K562 (cell line): ENCODE measurements around the gene SH2D4B. TPM values are rescaled to one million over a fixed set of nuclear protein-coding genes. Genes with fewer than 3 reads are reported as not detected.

ENCODE experiments used
- ATAC-seq: fragments of 200-7000 bp; cut with Tn5 transposase; 3 replicates; pipeline ENCODE4 v1.9.1; 2020; ENCODE audit warnings: moderate library complexity
- BruUV-seq: library from RNA; stranded (reverse); fragments of 400-500 nt; replicated peaks from 2 replicates; lab custom pipeline; 2021; lab: Mats Ljungman, UMichigan
- CTCF ChIA-PET: fragments of 300-600 bp; formaldehyde crosslinking; extraction: SDS; loops from one replicate; lab custom pipeline; 2021; ENCODE audit warnings: low intra/inter-chr PET ratio; lab: Yijun Ruan, JAX
- POLR2A ChIA-PET: fragments of 300-600, 350-650 bp; sonication (Branson Sonifier 250); formaldehyde crosslinking; extraction: SDS; loops from one replicate; lab custom pipeline; 2021; ENCODE audit warnings: antibody characterized with exemption, inconsistent platforms; lab: Yijun Ruan, JAX
- DNase-seq, 4 experiments: peaks; one replicate each; pipeline versions ENCODE4 v3.0.0 to v3.0.0-alpha.2; 2011 to 2018; ENCODE audit warnings: low spot score in 3 of 4, mixed read lengths in 3 of 4; ENCODE audit errors: extremely low read depth in 1 of 4
- FAIRE-seq: peaks from 2 replicates; lab custom pipeline; 2011; peaks lifted over from hg19 to GRCh38; lab: Jason Lieb, UNC
- H2AFZ ChIP-seq: 2 replicates; pipeline ENCODE4 v1.6.0; 2011; ENCODE audit warnings: low read depth, low read length, control low read depth, inconsistent platforms
- H3K27ac ChIP-seq: fragments of 200-600 bp; 3 replicates; pipeline ENCODE4 v1.8.0; 2011; ENCODE audit warnings: low read depth, mild to moderate bottlenecking, control low read depth, inconsistent platforms, low read length, moderate library complexity, mixed read lengths; ENCODE audit errors: extremely low read depth
- H3K27me3 ChIP-seq, 2 experiments: fragments of 300-600 bp in 1 of 2; 2 replicates in 1 of 2; 3 replicates in 1 of 2; pipeline versions ENCODE4 v1.6.0 to v1.8.0; 2011; ENCODE audit warnings: inconsistent platforms in 2 of 2, low read length in 2 of 2, mild to moderate bottlenecking in 1 of 2, mixed read lengths in 1 of 2, moderate library complexity in 1 of 2; ENCODE audit not compliant: control insufficient read depth in 2 of 2, insufficient read depth in 2 of 2
- H3K36me3 ChIP-seq: fragments of 300-600 bp; 3 replicates; pipeline ENCODE4 v1.8.0; 2011; ENCODE audit warnings: mild to moderate bottlenecking, low read length, inconsistent platforms; ENCODE audit not compliant: control insufficient read depth, insufficient read depth
- H3K4me1 ChIP-seq, 2 experiments: fragments of 200-600 bp in 1 of 2; replicated peaks in 1 of 2; 2 replicates in 1 of 2; 3 replicates in 1 of 2; pipeline versions ENCODE4 v1.5.1 to v1.8.0; 2011; ENCODE audit warnings: inconsistent platforms in 2 of 2, low read length in 2 of 2, mild to moderate bottlenecking in 1 of 2, mixed read lengths in 1 of 2, moderate library complexity in 1 of 2; ENCODE audit not compliant: control insufficient read depth in 2 of 2, insufficient read depth in 2 of 2
- H3K4me2 ChIP-seq: 2 replicates; pipeline ENCODE4 v1.6.1; 2011; ENCODE audit warnings: low read length, control low read depth, inconsistent platforms, mixed read lengths; ENCODE audit not compliant: insufficient read depth
- H3K4me3 ChIP-seq: fragments of 200-600 bp; sonication (generic), shearing (Covaris generic); 2 replicates; pipeline ENCODE4 v1.5.1; 2016; ENCODE audit warnings: control low read depth, inconsistent platforms
- H3K79me2 ChIP-seq: fragments of 200-600 bp; 3 replicates; pipeline ENCODE4 v1.8.0; 2011; ENCODE audit warnings: low read length, inconsistent platforms; ENCODE audit not compliant: control insufficient read depth, insufficient read depth
- H3K9ac ChIP-seq, 2 experiments: 2 replicates each; pipeline versions ENCODE4 v1.6.0 to v1.6.1; 2011; ENCODE audit warnings: low read depth in 2 of 2, low read length in 2 of 2, control low read depth in 1 of 2, inconsistent platforms in 1 of 2, mild to moderate bottlenecking in 1 of 2, mixed read lengths in 1 of 2; ENCODE audit not compliant: insufficient read depth in 1 of 2
- H3K9me1 ChIP-seq: one replicate; pipeline ENCODE4 v1.6.0; 2011; ENCODE audit warnings: inconsistent platforms, mild to moderate bottlenecking, low read length, moderate library complexity; ENCODE audit not compliant: control insufficient read depth, insufficient read depth
- H3K9me3 ChIP-seq: replicated peaks from 2 replicates; pipeline ENCODE4 v1.5.1; 2011; ENCODE audit warnings: low read depth, low read length, inconsistent platforms; ENCODE audit not compliant: control insufficient read depth, insufficient read depth
- H4K20me1 ChIP-seq: replicated peaks from 2 replicates; pipeline ENCODE4 v1.6.1; 2011; ENCODE audit warnings: low read length, inconsistent platforms, mixed read lengths; ENCODE audit not compliant: control insufficient read depth, insufficient read depth
- ETV1 ChIP-seq: fragments of 450-650 bp; conservative IDR thresholded peaks from 2 replicates; pipeline ENCODE4 v1.6.1; 2016; ENCODE audit warnings: missing genetic modification characterization, control low read depth, low read depth, missing compliant biosample characterization
- ETV6 ChIP-seq, 3 experiments: fragments of 150-350 bp in 1 of 3; sonication (generic) in 1 of 3; formaldehyde crosslinking in 1 of 3; IDR thresholded peaks; 2 replicates each; pipeline versions ENCODE4 v1.6.1 to v1.8.0; 2014 to 2022; ENCODE audit warnings: borderline replicate concordance in 2 of 3, low read depth in 2 of 3, antibody characterized with exemption in 1 of 3, low read length in 1 of 3, mild to moderate bottlenecking in 1 of 3, missing genetic modification reagents in 1 of 3
- FOXA1 ChIP-seq: fragments of 450-650 bp; IDR thresholded peaks from 2 replicates; pipeline ENCODE4 v1.6.1; 2016; ENCODE audit warnings: mild to moderate bottlenecking, borderline replicate concordance
- HNRNPUL1 ChIP-seq: fragments of 200-400 bp; formaldehyde crosslinking; IDR thresholded peaks from 2 replicates; pipeline ENCODE4 v1.6.1; 2017; ENCODE audit warnings: low read length
- MCM5 ChIP-seq: fragments of 450-650 bp; IDR thresholded peaks from 2 replicates; pipeline ENCODE4 v1.6.1; 2016; ENCODE audit warnings: low read depth
- NR0B1 ChIP-seq: fragments of 450-650 bp; IDR thresholded peaks from one replicate; pipeline ENCODE4 v1.6.1; 2018; ENCODE audit warnings: mild to moderate bottlenecking, moderate library complexity; ENCODE audit not compliant: partially characterized antibody
- NR1H2 ChIP-seq: sonication (generic); formaldehyde crosslinking; IDR thresholded peaks from 2 replicates; pipeline ENCODE4 v1.4.0; 2020; ENCODE audit warnings: mild to moderate bottlenecking, missing genetic modification reagents
- POLR2AphosphoS2 ChIP-seq: IDR thresholded peaks from 2 replicates; pipeline ENCODE4 v1.6.1; 2012; ENCODE audit warnings: low read length, improper control_type of control experiment
- TAF1 ChIP-seq: IDR thresholded peaks from 2 replicates; pipeline ENCODE4 v1.6.1; 2011; ENCODE audit warnings: mild to moderate bottlenecking, low read length, moderate library complexity; ENCODE audit not compliant: insufficient read depth, control insufficient read depth, severe bottlenecking; ENCODE audit errors: extremely low read depth
- ZNF764 ChIP-seq: fragments of 250-450 bp; sonication (Bioruptor Pico); IDR thresholded peaks from 2 replicates; pipeline ENCODE4 v1.4.0; 2020; ENCODE audit warnings: low read depth, mild to moderate bottlenecking, moderate library complexity
- WGBS: fragments of 100-300 bp; shearing (Covaris generic); methylation state at CpG from one replicate; pipeline ENCODE4 v1.1.6; 2016; ENCODE audit warnings: low coverage, mixed read lengths; ENCODE audit not compliant: insufficient coverage; ENCODE audit errors: missing lambda C conversion rate; 5-methylcytosine and 5-hydroxymethylcytosine counted together
- in situ Hi-C: fragments of 300-500 bp; cut with MboI; formaldehyde crosslinking; loops from 4 replicates; pipeline ENCODE4 v1.15.0; 2018; ENCODE audit warnings: inconsistent platforms, mixed read lengths
- intact Hi-C: fragments of 100-400 bp; cut with micrococcal nuclease; formaldehyde crosslinking; loops from 2 replicates; pipeline ENCODE4 v1.14.2; 2022
- polyA plus RNA-seq, 8 experiments: library from polyadenylated mRNA; depleted of rRNA in 4 of 8; stranded (reverse) in 5 of 8; unstranded in 3 of 8; fragments of >200 nt; fragmentation: Nextera tagmentation in 2 of 8; fragmentation: Illumina TruSeq in 1 of 8; extraction: Ambion mirVana in 2 of 8; extraction: Trizol in 1 of 8; gene quantifications; 2 replicates each; pipeline versions ENCODE4 v1.2.1 to v1.2.3, GENCODE V29; 2011 to 2014; ENCODE audit warnings: inconsistent platforms in 1 of 8, missing spikeins in 1 of 8
- total RNA-seq, 7 experiments: library from RNA; depleted of rRNA in 6 of 7; stranded (reverse); fragments of >200 nt in 6 of 7; fragmentation: Illumina TruSeq in 2 of 7; extraction: Trizol in 2 of 7; gene quantifications; 2 replicates each; pipeline versions ENCODE4 v1.2.1 to v1.2.3, GENCODE V29; 2011 to 2021; ENCODE audit warnings: low replicate concordance in 1 of 7
- TF ChIP-seq, protein P1 (sequence below): fragments of 150-350 bp; IDR thresholded peaks from 2 replicates; pipeline ENCODE4 v1.6.1; 2014; ENCODE audit warnings: low read depth, mild to moderate bottlenecking, low read length, borderline replicate concordance

SH2D4B gene
- total and polyA plus RNA-seq, 9 of the 15 experiments (the other 6 are each of a cell fraction or from before 2014, with no cell fraction given) = 0.03 to 0.14 (median 0.04) TPM; not detected in 4

GRCh38 chr10:80647173-80647833 is 109.6 kb downstream of the SH2D4B start (continued):
- no peak for TF ChIP-seq NR0B1
- TF ChIP-seq HNRNPUL1 = no peak

DNA sequence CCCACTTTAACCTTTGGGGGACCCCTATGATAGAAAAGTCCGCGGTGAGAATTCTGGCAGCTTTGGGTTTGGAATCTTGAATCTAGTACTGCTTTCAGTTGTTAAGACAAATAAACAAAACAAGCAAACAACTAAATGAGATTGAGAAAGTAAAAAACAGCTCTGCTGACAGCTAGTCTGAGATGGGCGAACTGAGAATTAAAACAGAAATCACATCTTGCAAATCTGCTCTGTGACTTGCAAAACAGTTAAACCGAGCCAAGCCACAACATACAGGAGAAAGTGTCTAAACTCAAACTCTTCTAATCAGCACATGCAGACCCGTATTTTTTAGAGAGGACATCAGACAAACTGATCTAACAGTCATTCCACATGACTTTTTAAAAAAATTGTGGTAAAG is 110.4 kb downstream of the SH2D4B start:
- H3K4me1 ChIP-seq = no peaks in the 10 kb centered on the region
- peaks cover 11 to 33% of the 10 kb centered on the region in 2 experiments; a peak in 4 of 5 replicates for H3K27me3 ChIP-seq
- FAIRE-seq = no peak
- in situ Hi-C loops = no loop called here
- no peak overlapping the region for H3K9ac ChIP-seq
- H3K27ac ChIP-seq = no peak overlapping the region
- no peaks in the 10 kb centered on the region for H3K36me3 ChIP-seq
- POLR2A ChIA-PET = no interaction called here
- no peak for DNase-seq
- no peak overlapping the region for H3K4me3 ChIP-seq
- no peak overlapping the region for H3K4me2 ChIP-seq
- H4K20me1 ChIP-seq = no peaks in the 10 kb centered on the region
- H3K9me3 ChIP-seq = no peaks in the 10 kb centered on the region
- H3K9me1 ChIP-seq = no peaks in the 10 kb centered on the region
- 3% methylated on average over 5 of the region's 5 CpGs for WGBS
- no TSS peak for BruUV-seq
- ATAC-seq = no peak
- CTCF ChIA-PET = interaction anchor here (0.7 kb wide), 1 partner anchor 198 kb away, joined by 3 read pairs; no protein-coding TSS in a partner anchor
- no peaks in the 10 kb centered on the region for H3K79me2 ChIP-seq
- intact Hi-C loops = no loop called here
- H2AFZ ChIP-seq = no peak overlapping the region
- TF ChIP-seq ZNF764 (CRISPR knock-in tag) (no peak), FOXA1 (no peak), ETV6 (IDR thresholded peaks at IDR 0.05; ENCODE audit: borderline replicate concordance in 1 of 2, low read depth in 2 of 2, low read length in 1 of 2) (no peak), ETV6 (CRISPR knock-in tag; IDR thresholded peaks at IDR 0.05; ENCODE audit: borderline replicate concordance) (no peak), ETV1 (tag) (no peak), MCM5 (no peak), NR1H2 (CRISPR knock-in tag) (no peak), TAF1 (no peak), POLR2AphosphoS2 (no peak)
- TF ChIP-seq, protein P1, sequence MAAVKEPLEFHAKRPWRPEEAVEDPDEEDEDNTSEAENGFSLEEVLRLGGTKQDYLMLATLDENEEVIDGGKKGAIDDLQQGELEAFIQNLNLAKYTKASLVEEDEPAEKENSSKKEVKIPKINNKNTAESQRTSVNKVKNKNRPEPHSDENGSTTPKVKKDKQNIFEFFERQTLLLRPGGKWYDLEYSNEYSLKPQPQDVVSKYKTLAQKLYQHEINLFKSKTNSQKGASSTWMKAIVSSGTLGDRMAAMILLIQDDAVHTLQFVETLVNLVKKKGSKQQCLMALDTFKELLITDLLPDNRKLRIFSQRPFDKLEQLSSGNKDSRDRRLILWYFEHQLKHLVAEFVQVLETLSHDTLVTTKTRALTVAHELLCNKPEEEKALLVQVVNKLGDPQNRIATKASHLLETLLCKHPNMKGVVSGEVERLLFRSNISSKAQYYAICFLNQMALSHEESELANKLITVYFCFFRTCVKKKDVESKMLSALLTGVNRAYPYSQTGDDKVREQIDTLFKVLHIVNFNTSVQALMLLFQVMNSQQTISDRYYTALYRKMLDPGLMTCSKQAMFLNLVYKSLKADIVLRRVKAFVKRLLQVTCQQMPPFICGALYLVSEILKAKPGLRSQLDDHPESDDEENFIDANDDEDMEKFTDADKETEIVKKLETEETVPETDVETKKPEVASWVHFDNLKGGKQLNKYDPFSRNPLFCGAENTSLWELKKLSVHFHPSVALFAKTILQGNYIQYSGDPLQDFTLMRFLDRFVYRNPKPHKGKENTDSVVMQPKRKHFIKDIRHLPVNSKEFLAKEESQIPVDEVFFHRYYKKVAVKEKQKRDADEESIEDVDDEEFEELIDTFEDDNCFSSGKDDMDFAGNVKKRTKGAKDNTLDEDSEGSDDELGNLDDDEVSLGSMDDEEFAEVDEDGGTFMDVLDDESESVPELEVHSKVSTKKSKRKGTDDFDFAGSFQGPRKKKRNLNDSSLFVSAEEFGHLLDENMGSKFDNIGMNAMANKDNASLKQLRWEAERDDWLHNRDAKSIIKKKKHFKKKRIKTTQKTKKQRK = no peak
